Psoas muscle (tissue), 8 donors: ENCODE measurements around the gene PPP1R3E. TPM values are rescaled to one million over a fixed set of nuclear protein-coding genes. Genes with fewer than 3 reads are reported as not detected.

Experiments used
- ATAC-seq, 4 donors: fragments of 200-7000 bp; cut with Tn5 transposase; one replicate each; pipeline ENCODE4 v1.9.1; 2020; ENCODE audit warnings: moderate library complexity in 3 of 4, mild to moderate bottlenecking in 2 of 4
- DNase-seq, 2 donors: peaks; one replicate each; pipeline ENCODE4 v3.0.0-alpha.2; 2020
- H3K27ac ChIP-seq: fragments of 200-600 bp; one replicate; pipeline ENCODE4 v1.8.0; 2022
- H3K27me3 ChIP-seq, 3 donors: fragments of 200-600 bp in 1 of 3; one replicate each; pipeline versions ENCODE4 v1.6.1 to v1.8.0; 2013 to 2022; ENCODE audit warnings: low read length in 2 of 3, mild to moderate bottlenecking in 2 of 3, moderate library complexity in 1 of 3; ENCODE audit not compliant: insufficient read depth in 3 of 3
- H3K36me3 ChIP-seq, 2 donors: fragments of 200-600 bp in 1 of 2; one replicate each; pipeline versions ENCODE4 v1.6.1 to v1.8.0; 2013 to 2022; ENCODE audit warnings: low read depth in 1 of 2, mild to moderate bottlenecking in 1 of 2, moderate library complexity in 1 of 2; ENCODE audit not compliant: insufficient read depth in 1 of 2
- H3K4me1 ChIP-seq: fragments of 200-600 bp; one replicate; pipeline ENCODE4 v1.8.0; 2022
- H3K4me3 ChIP-seq: fragments of 200-600 bp; one replicate; pipeline ENCODE4 v1.8.0; 2022; ENCODE audit warnings: mild to moderate bottlenecking
- H3K9me3 ChIP-seq: fragments of 200-600 bp; one replicate; pipeline ENCODE4 v1.8.0; 2022
- CTCF ChIP-seq: fragments of 200-600 bp; IDR thresholded peaks from one replicate; pipeline ENCODE4 v1.8.0; 2022; ENCODE audit warnings: antibody characterized with exemption
- WGBS, 3 donors: extraction: QIAGEN DNeasy Blood & Tissue Kit; methylation state at CpG; one replicate each; pipeline versions ENCODE4 v1.1.6 to v1.1.7; 2013; 5-methylcytosine and 5-hydroxymethylcytosine counted together
- intact Hi-C, 2 donors: fragments of 100-400 bp; cut with DNase I; formaldehyde crosslinking; loops; one replicate each; pipeline versions ENCODE4 v1.11.0 to v1.14.2; 2022
- polyA plus RNA-seq, 3 donors: library from polyadenylated mRNA; stranded (reverse); fragments of 200-250 nt; gene quantifications; one replicate each; pipeline ENCODE4 v1.2.3, GENCODE V29; 2013
- total RNA-seq, 4 donors: library from RNA; stranded (reverse); fragmentation: NEBNext Ultra II Directional in 2 of 4; extraction: Animal tissue kit (Norgen Biotek cat#: 25700) in 2 of 4; gene quantifications; one replicate each; pipeline versions ENCODE4 v1.2.1 to v1.2.4, GENCODE V29; 2021 to 2023
- donor health status: healthy with polysubstance abuse.
- donor health status: DM: no; HTN: no; CAD: no; lungs with moderate emphysema.
- donor health status: Bipolar disorder and iron deficiency.
- donor health status: healthy.
- donor health status: DM: yes; HTN: yes; CAD: no.
- donor health status: DM: no; HTN: no; CAD: no.
- donor health status: DM: no; HTN: no; CAD: no.
- donor health status: DM: yes; HTN: yes; CAD: no.

Gene PPP1R3E
- total and polyA plus RNA-seq, 7 donors: 5.6 to 23.1 (median 9.9) TPM

DNA sequence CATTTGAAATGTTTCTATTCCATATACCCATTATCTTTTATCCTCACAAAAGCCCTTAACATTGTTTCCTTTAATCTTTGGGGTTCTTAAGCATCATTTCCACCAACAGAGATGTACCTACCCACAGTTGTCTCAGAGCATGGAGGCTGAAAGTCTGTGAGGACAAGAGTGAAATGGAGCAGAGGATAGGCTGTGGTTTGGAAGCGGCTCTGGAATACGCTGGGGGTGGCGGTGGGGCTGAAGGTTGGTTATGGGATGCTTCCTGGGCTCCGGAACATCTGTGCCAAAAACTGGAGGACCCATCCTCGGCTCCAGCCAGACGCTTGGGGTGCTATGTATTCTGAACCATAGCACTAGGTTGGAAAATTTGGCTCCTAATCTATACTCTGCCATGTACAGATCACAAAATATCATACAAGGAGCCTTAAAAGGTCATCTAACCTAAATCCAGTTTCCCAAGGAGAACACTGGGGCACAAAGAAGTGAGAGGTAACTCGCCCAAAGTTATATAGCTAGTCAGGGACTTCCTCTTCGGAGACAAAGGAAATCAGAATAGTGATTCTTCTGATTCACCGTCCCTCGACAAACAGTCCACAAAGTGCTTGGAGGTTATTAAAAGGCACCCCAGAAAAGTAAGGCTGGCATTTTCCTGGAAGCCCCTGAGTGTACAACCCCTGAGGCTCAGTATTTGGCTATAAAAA, 2.5 kb downstream of the PPP1R3E start:
- Histone ChIP-seq H3K27me3 (no peaks in the 10 kb centered on the region), H3K36me3 (peaks cover 8 to 43% of the 10 kb centered on the region in 2 donors), H3K4me1 (peaks cover 27% of the 10 kb centered on the region), H3K4me3 (peak overlapping the region; percentile 78), H3K27ac (peak overlapping the region; percentile 93), H3K9me3 (no peaks in the 10 kb centered on the region)
- WGBS, 3 donors: 60 to 66% (median 61%) methylated on average over 10 of the region's 10 CpGs
- ATAC-seq: no peak
- intact Hi-C loops: loop anchor here (5.0 to 10.0 kb wide), 2 partner anchors 38 to 175 kb away; no protein-coding TSS in a partner anchor
- no peak for DNase-seq
- no peak for TF ChIP-seq CTCF

DNA sequence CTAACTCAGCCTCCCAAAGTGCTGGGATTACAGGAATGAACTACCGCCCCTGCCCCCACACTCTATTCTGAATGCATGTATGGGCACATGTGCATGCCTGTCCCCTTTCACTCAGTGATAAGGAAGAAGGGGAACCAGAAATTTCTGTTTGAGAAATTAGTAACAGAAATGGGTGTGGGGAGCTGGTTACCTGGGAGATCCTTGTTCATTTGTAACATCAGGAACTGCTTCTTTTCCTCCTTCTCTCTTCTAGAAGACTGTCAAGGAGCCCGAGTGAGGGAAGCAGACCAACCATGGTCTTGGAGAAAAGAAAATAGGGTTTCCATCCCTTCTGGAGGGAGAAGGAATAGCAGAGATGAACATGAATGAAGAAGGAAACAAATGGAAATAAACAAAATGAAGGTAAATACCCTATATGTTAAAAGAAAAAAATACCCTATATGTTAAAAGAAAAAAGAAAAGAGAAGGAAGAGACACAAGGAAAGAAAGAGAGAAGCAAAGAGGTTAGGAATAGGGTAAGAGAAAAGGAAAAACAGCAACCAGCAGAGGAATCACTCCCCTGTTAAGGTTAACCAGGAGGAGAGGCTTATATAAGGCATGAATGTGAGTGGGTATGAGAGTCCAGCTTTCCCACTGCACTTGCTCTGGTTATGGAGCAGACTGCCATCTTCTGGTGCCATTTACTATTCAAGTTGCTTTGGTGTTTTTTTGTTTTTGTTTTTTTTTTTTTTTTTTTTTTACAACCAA, 3.3 kb downstream of the PPP1R3E start:
- H3K27me3 ChIP-seq: no peaks in the 10 kb centered on the region
- ATAC-seq (no peak), DNase-seq (no peak)
- peak overlapping the region; percentile 78 for H3K4me3 ChIP-seq
- H3K4me1 ChIP-seq: peaks cover 28% of the 10 kb centered on the region
- intact Hi-C loops: loop anchor here (5.0 to 10.0 kb wide), 2 partner anchors 37 to 175 kb away; no protein-coding TSS in a partner anchor
- 89 to 96% (median 92%) methylated on average over 2 of the region's 2 CpGs for WGBS, 3 donors
- H3K36me3 ChIP-seq: peaks cover 8 to 43% of the 10 kb centered on the region in 2 donors
- peak; percentile 16 for TF ChIP-seq CTCF
- H3K27ac ChIP-seq: peak overlapping the region; percentile 93
- no peaks in the 10 kb centered on the region for H3K9me3 ChIP-seq

DNA sequence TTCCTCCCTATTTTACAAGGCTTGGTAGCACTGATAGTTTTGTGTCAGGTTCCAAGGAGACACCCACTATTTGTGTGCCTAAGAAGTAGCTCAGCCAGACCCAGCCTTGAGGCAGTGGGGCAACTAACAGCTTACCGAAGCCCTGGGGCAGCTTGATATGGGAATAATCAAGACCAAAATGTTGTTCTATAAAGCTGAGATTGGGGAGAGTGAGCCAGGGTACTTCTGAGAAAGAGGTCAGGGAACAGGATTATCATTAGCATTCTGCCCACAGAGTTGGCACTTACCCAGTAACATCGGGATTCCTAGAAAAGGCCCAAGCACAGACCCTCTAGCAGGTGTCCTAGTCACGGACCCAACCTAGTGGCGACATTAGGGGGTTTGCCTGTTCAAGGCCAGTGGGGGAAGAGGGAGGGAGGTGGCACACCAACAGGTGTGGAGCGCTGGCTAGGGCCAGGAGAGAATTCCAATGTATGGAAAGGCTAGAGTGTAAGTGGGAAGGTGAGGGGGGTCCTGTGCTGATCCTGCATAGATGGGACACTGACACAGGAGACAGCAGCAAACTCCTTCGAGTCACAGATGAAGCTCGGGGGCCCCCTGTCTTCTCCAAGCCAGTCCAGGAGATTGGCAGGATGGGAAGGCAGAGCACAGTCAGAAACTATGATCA, 4.9 kb downstream of the PPP1R3E start:
- WGBS, 3 donors: 70 to 87% (median 85%) methylated on average over 7 of the region's 7 CpGs

GRCh38 chr14:23297096-23297495, 5.6 kb downstream of the PPP1R3E start:
- peaks cover 8 to 43% of the 10 kb centered on the region in 2 donors for H3K36me3 ChIP-seq
- H3K27ac ChIP-seq: no peak overlapping the region
- H3K4me3 ChIP-seq: no peak overlapping the region
- intact Hi-C loops: loop anchor here (5.0 to 10.0 kb wide), 2 partner anchors 35 to 172 kb away; no protein-coding TSS in a partner anchor
- DNase-seq: no peak
- ATAC-seq: no peak
- 88 to 93% (median 89%) methylated on average over 7 of the region's 7 CpGs for WGBS, 3 donors
- H3K9me3 ChIP-seq: no peaks in the 10 kb centered on the region
- TF ChIP-seq CTCF: no peak
- no peaks in the 10 kb centered on the region for H3K27me3 ChIP-seq
- H3K4me1 ChIP-seq: peaks cover 31% of the 10 kb centered on the region

More for the DNA sequence above, 4.9 kb downstream of the PPP1R3E start:
- TF ChIP-seq CTCF: no peak
- Histone ChIP-seq H3K27ac (no peak overlapping the region), H3K4me3 (no peak overlapping the region), H3K9me3 (no peaks in the 10 kb centered on the region), H3K27me3 (no peaks in the 10 kb centered on the region), H3K4me1 (peaks cover 31% of the 10 kb centered on the region), H3K36me3 (peaks cover 8 to 43% of the 10 kb centered on the region in 2 donors)
- no peak for ATAC-seq
- intact Hi-C loops: loop anchor here (5.0 to 10.0 kb wide), 2 partner anchors 35 to 173 kb away; no protein-coding TSS in a partner anchor
- no peak for DNase-seq
